ENCODE results near the gene KANK2.
A peak's percentile ranks its signal among the peaks of the same experiment; 100 is the strongest.

DNA sequence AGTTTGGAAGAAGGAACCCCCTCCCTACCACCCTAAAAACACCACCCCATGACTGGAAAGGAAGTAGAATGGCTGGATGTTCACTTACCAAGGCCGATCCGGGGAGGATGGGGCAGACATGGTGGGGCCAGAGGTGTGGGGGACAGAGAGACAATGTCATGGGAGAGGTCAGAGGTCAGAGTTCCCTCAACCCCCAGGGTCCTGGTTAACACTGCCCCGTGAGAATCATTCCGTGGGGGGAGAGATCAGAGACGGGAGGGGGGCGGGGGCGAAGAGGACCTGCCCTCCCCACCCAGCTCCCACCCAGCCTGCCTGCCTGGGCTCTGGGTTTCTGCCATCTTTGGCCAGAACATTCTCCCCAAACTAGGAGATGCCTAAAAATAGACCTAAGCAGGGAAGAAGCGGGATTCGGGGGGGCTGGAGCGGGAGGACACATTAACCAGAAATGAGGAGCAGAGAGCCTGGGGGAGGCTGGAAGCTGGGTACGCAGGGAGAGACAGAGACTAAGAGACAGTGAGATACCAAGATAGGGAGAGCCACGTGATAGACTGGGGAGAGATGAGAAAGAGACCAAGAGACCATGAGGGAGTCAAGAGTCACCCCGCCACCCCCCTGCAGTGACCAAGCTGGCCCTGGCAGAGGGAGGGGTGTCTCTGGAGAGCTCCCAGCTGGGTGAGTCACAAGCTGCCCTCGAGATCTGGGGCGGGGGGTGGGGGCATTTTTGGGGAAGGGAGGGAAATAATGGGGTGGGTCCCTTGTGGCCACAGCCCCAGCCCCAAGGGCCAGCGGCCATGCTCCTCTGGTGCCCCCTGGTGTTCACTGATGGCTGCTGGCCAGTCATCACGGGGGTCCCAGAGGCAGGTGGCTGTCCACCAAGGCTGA, 6.1 kb upstream of the KANK2 start:
- TF ChIP-seq, protein P1, sequence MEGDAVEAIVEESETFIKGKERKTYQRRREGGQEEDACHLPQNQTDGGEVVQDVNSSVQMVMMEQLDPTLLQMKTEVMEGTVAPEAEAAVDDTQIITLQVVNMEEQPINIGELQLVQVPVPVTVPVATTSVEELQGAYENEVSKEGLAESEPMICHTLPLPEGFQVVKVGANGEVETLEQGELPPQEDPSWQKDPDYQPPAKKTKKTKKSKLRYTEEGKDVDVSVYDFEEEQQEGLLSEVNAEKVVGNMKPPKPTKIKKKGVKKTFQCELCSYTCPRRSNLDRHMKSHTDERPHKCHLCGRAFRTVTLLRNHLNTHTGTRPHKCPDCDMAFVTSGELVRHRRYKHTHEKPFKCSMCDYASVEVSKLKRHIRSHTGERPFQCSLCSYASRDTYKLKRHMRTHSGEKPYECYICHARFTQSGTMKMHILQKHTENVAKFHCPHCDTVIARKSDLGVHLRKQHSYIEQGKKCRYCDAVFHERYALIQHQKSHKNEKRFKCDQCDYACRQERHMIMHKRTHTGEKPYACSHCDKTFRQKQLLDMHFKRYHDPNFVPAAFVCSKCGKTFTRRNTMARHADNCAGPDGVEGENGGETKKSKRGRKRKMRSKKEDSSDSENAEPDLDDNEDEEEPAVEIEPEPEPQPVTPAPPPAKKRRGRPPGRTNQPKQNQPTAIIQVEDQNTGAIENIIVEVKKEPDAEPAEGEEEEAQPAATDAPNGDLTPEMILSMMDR (IDR thresholded peaks at IDR 0.05) = peak; percentile 62 to 87 (median 75)
- TF ChIP-seq EP300 (IDR thresholded peaks at IDR 0.05) = peak in 1 of 4 donors; percentile 11
- peak; percentile 19 to 23 for TF ChIP-seq POLR2AphosphoS5 (IDR thresholded peaks at IDR 0.05)
- no peak for TF ChIP-seq POLR2A (IDR thresholded peaks at IDR 0.05)

Data from upper lobe of left lung (tissue), 4 donors.